ENCODE data around the gene NAA80. TPM values are rescaled to one million over a fixed set of nuclear protein-coding genes. Genes with fewer than 3 reads are reported as not detected.

Gene NAA80
- total and polyA plus RNA-seq, 2 of the 8 experiments (the other 6 are each of a cell fraction or from before 2014, with no cell fraction given) = 11.3 to 16.7 TPM

DNA sequence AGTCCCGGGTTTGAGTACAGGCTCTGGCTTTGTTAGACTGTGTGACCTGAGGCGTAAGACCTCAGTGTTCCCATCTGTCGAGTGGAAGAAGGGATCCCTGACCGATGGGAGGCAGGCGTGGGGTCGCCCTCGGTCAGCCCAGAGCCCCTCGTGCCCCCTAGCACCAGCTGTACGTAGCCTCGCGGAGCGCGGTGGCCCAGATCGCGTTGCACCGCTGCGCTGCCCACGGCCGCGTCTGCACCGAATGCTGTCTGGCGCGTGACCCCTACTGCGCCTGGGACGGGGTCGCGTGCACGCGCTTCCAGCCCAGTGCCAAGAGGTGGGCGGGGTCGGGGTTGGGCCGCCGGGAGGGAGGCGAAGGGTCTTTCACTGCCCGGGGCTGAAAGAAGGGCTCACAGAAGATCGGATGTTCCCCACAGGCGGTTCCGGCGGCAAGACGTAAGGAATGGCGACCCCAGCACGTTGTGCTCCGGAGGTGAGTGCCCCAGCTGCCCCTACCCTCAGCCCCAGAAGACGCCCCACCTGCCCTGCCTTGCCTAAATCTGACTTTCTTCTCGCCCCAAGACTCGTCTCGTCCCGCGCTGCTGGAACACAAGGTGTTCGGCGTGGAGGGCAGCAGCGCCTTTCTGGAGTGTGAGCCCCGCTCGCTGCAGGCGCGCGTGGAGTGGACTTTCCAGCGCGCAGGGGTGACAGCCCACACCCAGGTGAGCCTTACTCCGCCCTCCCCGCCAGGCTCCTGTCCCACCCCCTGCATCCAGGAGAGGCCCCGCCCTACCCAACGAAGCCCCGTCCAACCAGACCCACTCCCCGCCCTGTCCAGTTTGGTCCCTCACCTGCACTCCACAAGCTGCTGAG lies 23.8 kb downstream of the NAA80 start:
- H2AFZ ChIP-seq (ENCODE audit: low read length) = no peak overlapping the region
- peak overlapping the region in 2 of 4 experiments; percentile 13 to 21; a peak in 2 of 7 replicates for H3K9ac ChIP-seq (replicated peaks in 1 of 4; ENCODE audit: extremely low read depth in 1 of 4, low read depth in 3 of 4, low read length in 3 of 4)
- peak overlapping the region; percentile 32 for H3K18ac ChIP-seq (ENCODE audit: extremely low read depth, low read length)
- H2BK12ac ChIP-seq (ENCODE audit: low read depth, low read length) = 0 out of 2 replicates have a peak overlapping the region, but pooled peaks have one; percentile 81
- H2BK15ac ChIP-seq (ENCODE audit: low read length) = no peak overlapping the region; the same call in 1 of the 2 replicates
- WGBS, 2 experiments (ENCODE audit: extremely low coverage in 1 of 2, insufficient coverage in 1 of 2, insufficient read length in 1 of 2, insufficient replicate concordance in 2 of 2, low coverage in 1 of 2, low lambda C conversion rate in 2 of 2, missing lambda C conversion rate in 1 of 2) = 17% methylated on average over 54 of the region's 65 CpGs; no CpG with 5 or more reads in 1 of the 2 experiments
- no peak overlapping the region for H2BK20ac ChIP-seq (ENCODE audit: low read length)
- no peak overlapping the region for H2BK120ac ChIP-seq (replicated peaks; ENCODE audit: low read depth, low read length)
- peaks cover 0 to 13% (median 10%) of the 10 kb centered on the region in 4 experiments; a peak in 5 of 7 replicates for H3K4me1 ChIP-seq (replicated peaks in 1 of 4; ENCODE audit: control insufficient read depth in 3 of 4, insufficient read depth in 4 of 4, low read length in 3 of 4)
- H3K23ac ChIP-seq (ENCODE audit: insufficient read length) = no peak overlapping the region
- H3K27ac ChIP-seq (ENCODE audit: low read depth, low read length) = no peak overlapping the region
- H3K14ac ChIP-seq (ENCODE audit: insufficient read length) = no peak overlapping the region
- H4K8ac ChIP-seq (ENCODE audit: extremely low read depth, insufficient read depth, low read length) = peak overlapping the region; percentile 70
- H3K4me2 ChIP-seq (ENCODE audit: insufficient read depth in 1 of 2, low read depth in 2 of 2, low read length in 2 of 2) = peak overlapping the region; percentile 53 to 86
- POLR2A ChIA-PET (ENCODE audit: partially characterized antibody) = interaction anchor here (0.6 to 9.6 kb wide), 18 partner anchors 7 to 748 kb away, joined by 3 to 122 read pairs (median 4); partner anchors contain the start of gene IFRD2
- no peaks in the 10 kb centered on the region; a peak in 1 of 4 replicates for H3K9me3 ChIP-seq (ENCODE audit: insufficient read depth in 2 of 2, low read depth in 1 of 2, low read length in 1 of 2)
- H3K27me3 ChIP-seq (replicated peaks in 1 of 4; ENCODE audit: control insufficient read depth in 3 of 4, extremely low read depth in 1 of 4, insufficient read depth in 3 of 4, low read length in 3 of 4) = peaks cover 27 to 54% (median 43%) of the 10 kb centered on the region in 4 experiments
- 0 out of 2 replicates have a peak overlapping the region, but pooled peaks have one; percentile 30 for H2BK5ac ChIP-seq (ENCODE audit: low read depth, low read length)
- no peak overlapping the region for H4K5ac ChIP-seq (ENCODE audit: insufficient read length, low read depth, low read length)
- no peak for FAIRE-seq
- H3K79me2 ChIP-seq (ENCODE audit: control insufficient read depth in 1 of 2, insufficient read depth in 2 of 2, low read length in 2 of 2) = no peaks in the 10 kb centered on the region
- no peaks in the 10 kb centered on the region for H3K79me1 ChIP-seq (ENCODE audit: low read depth, low read length)
- no peaks in the 10 kb centered on the region for H3K36me3 ChIP-seq (ENCODE audit: control insufficient read depth in 2 of 4, insufficient read depth in 4 of 4, low read length in 3 of 4)
- H4K20me1 ChIP-seq (replicated peaks in 1 of 2; ENCODE audit: control insufficient read depth in 1 of 2, insufficient read depth in 2 of 2, low read length in 2 of 2) = no peaks in the 10 kb centered on the region
- peak overlapping the region; percentile 90 for H4K91ac ChIP-seq (replicated peaks; ENCODE audit: insufficient read length, low read length)
- CTCF ChIA-PET (ENCODE audit: partially characterized antibody) = interaction anchor here (0.6 to 53.5 kb wide), 24 partner anchors 9 to 483 kb away, joined by 3 to 2149 read pairs (median 4); partner anchors contain the start of genes GNAI2, GNAT1, HYAL2 and IFRD2
- peak overlapping the region; percentile 20 to 61 (median 37) for H3K4me3 ChIP-seq (ENCODE audit: extremely low read depth in 1 of 4, insufficient read depth in 2 of 4, low read depth in 3 of 4, low read length in 4 of 4)
- peak overlapping the region; percentile 74 for H3K4ac ChIP-seq (replicated peaks; ENCODE audit: insufficient read length, low read depth, low read length)
- DNase-seq (ENCODE audit: low read depth in 1 of 2, low spot score in 2 of 2) = peak in 1 of 2 experiments; percentile 80
- no peak overlapping the region for H3K56ac ChIP-seq (replicated peaks; ENCODE audit: insufficient read length, low read depth, low read length)
- H3K23me2 ChIP-seq (ENCODE audit: low read depth, low read length) = peaks cover 2% of the 10 kb centered on the region; the same call in 1 of the 2 replicates
- no peak overlapping the region for H2AK5ac ChIP-seq (ENCODE audit: low read depth, low read length)
- TF ChIP-seq CHD2 (IDR thresholded peaks at IDR 0.05; ENCODE audit: low read length) (no peak), JUND (IDR thresholded peaks at IDR 0.05; ENCODE audit: low read length) (no peak), CBX5 (IDR thresholded peaks at IDR 0.05; ENCODE audit: low read depth, low read length) (no peak), SUZ12 (IDR thresholded peaks at IDR 0.05; ENCODE audit: low read length) (0 out of 2 replicates have a peak, but pooled peaks have one; percentile 42), POU5F1 (IDR thresholded peaks at IDR 0.05; ENCODE audit: low read depth, low read length) (no peak), EZH2 (IDR thresholded peaks at IDR 0.05; ENCODE audit: low read depth, low read length, severe bottlenecking) (peak; percentile 19), CHD1 (IDR thresholded peaks at IDR 0.05; ENCODE audit: low read depth, low read length) (no peak), SP1 (IDR thresholded peaks at IDR 0.05; ENCODE audit: low read depth, low read length) (0 out of 2 replicates have a peak, but pooled peaks have one; percentile 3), RBBP5 (IDR thresholded peaks at IDR 0.05; ENCODE audit: borderline replicate concordance, low read depth, low read length) (0 out of 2 replicates have a peak, but pooled peaks have one; percentile 37)
- TF ChIP-seq, protein P1, sequence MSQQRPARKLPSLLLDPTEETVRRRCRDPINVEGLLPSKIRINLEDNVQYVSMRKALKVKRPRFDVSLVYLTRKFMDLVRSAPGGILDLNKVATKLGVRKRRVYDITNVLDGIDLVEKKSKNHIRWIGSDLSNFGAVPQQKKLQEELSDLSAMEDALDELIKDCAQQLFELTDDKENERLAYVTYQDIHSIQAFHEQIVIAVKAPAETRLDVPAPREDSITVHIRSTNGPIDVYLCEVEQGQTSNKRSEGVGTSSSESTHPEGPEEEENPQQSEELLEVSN (IDR thresholded peaks at IDR 0.05) = peak; percentile 29; the same call in 1 of the 2 replicates

All from H1 (cell line).